HepG2 (cell line): Measurements from ENCODE around the gene TBC1D16. TPM values are rescaled to one million over a fixed set of nuclear protein-coding genes. Genes with fewer than 3 reads are reported as not detected.

Source experiments
- FOXC1 ChIP-seq: sonication (generic); formaldehyde crosslinking; IDR thresholded peaks from 2 replicates; pipeline ENCODE4 v1.8.0; 2022; ENCODE audit warnings: mild to moderate bottlenecking, missing genetic modification reagents, borderline replicate concordance
- GRHL1 ChIP-seq: sonication (generic); formaldehyde crosslinking; conservative IDR thresholded peaks from 2 replicates; pipeline ENCODE4 v1.8.0; 2022; ENCODE audit warnings: missing genetic modification reagents
- HNF1B ChIP-seq: sonication (generic); formaldehyde crosslinking; IDR thresholded peaks from 2 replicates; pipeline ENCODE4 v1.5.1; 2020; ENCODE audit warnings: mild to moderate bottlenecking, moderate library complexity, missing genetic modification reagents
- HNF4A ChIP-seq: sonication (generic); formaldehyde crosslinking; IDR thresholded peaks from 2 replicates; pipeline ENCODE4 v1.4.0; 2020; ENCODE audit warnings: missing genetic modification reagents
- IKZF5 ChIP-seq: IDR thresholded peaks from 2 replicates; pipeline ENCODE4 v1.6.1; 2018; ENCODE audit warnings: missing genetic modification reagents, mild to moderate bottlenecking, missing compliant biosample characterization
- NPAS2 ChIP-seq: sonication (generic); formaldehyde crosslinking; IDR thresholded peaks from 2 replicates; pipeline ENCODE4 v1.8.0; 2022; ENCODE audit warnings: mild to moderate bottlenecking, missing genetic modification reagents, borderline replicate concordance
- SMAD3 ChIP-seq: sonication (generic); formaldehyde crosslinking; IDR thresholded peaks from 2 replicates; pipeline ENCODE4 v1.4.0; 2020; ENCODE audit warnings: missing genetic modification reagents
- TAF1 ChIP-seq: sonication (generic); formaldehyde crosslinking; IDR thresholded peaks from 2 replicates; pipeline ENCODE4 v1.4.0; 2020; ENCODE audit warnings: missing genetic modification reagents
- TGIF2 ChIP-seq: IDR thresholded peaks from 2 replicates; pipeline ENCODE4 v1.6.1; 2016; ENCODE audit warnings: control low read depth, missing compliant biosample characterization
- THAP11 ChIP-seq: IDR thresholded peaks from 2 replicates; pipeline ENCODE4 v1.6.1; 2016; ENCODE audit warnings: missing biosample characterization, missing genetic modification reagents
- ZC3H13 ChIP-seq: sonication (generic); formaldehyde crosslinking; IDR thresholded peaks from 2 replicates; pipeline ENCODE4 v1.8.1; 2023; ENCODE audit warnings: mild to moderate bottlenecking, missing genetic modification reagents, moderate library complexity
- ZNF607 ChIP-seq: sonication (generic); formaldehyde crosslinking; IDR thresholded peaks from 2 replicates; pipeline ENCODE4 v1.5.1; 2020; ENCODE audit warnings: missing genetic modification reagents, mild to moderate bottlenecking, borderline replicate concordance
- ZNF878 ChIP-seq: sonication (generic); formaldehyde crosslinking; IDR thresholded peaks from 2 replicates; pipeline ENCODE4 v1.8.1; 2023; ENCODE audit warnings: mild to moderate bottlenecking, missing genetic modification reagents, moderate library complexity
- ZSCAN25 ChIP-seq: sonication (generic); formaldehyde crosslinking; IDR thresholded peaks from 2 replicates; pipeline ENCODE4 v1.8.0; 2022; ENCODE audit warnings: mild to moderate bottlenecking, missing genetic modification reagents
- polyA plus RNA-seq, 8 experiments: library from polyadenylated mRNA; depleted of rRNA in 3 of 8; stranded (reverse) in 7 of 8; unstranded in 1 of 8; fragments of >200 nt; fragmentation: Illumina TruSeq in 4 of 8; extraction: Trizol in 4 of 8; gene quantifications; 2 replicates each; pipeline versions ENCODE4 v1.2.1 to v1.2.3, GENCODE V29; 2011 to 2016; ENCODE audit warnings: low read depth in 4 of 8, missing spikeins in 1 of 8, mixed read lengths in 1 of 8; ENCODE audit not compliant: insufficient read depth in 1 of 8
- total RNA-seq, 5 experiments: library from RNA; depleted of rRNA; stranded (reverse); fragments of >200 nt; fragmentation: Illumina TruSeq; extraction: Trizol; gene quantifications; 2 replicates each; pipeline ENCODE4 v1.2.3, GENCODE V29; 2016; ENCODE audit warnings: low read depth in 1 of 5

Gene TBC1D16
- total and polyA plus RNA-seq, 2 of the 13 experiments (the other 11 are each of a cell fraction or from before 2014, with no cell fraction given) = 14.9 to 24.9 TPM

- TF ChIP-seq THAP11 (CRISPR knock-in tag) (no peak), NPAS2 (no peak), ZNF607 (0 out of 2 replicates have a peak, but pooled peaks have one; percentile 41), ZSCAN25 (CRISPR knock-in tag) (peak; percentile 53; the same call in 1 of the 2 replicates), FOXC1 (CRISPR knock-in tag) (no peak), SMAD3 (CRISPR knock-in tag) (no peak), HNF4A (CRISPR knock-in tag) (peak; percentile 50), ZNF878 (CRISPR knock-in tag) (0 out of 2 replicates have a peak, but pooled peaks have one; percentile 18), TGIF2 (CRISPR knock-in tag) (no peak), TAF1 (0 out of 2 replicates have a peak, but pooled peaks have one; percentile 14), HNF1B (CRISPR knock-in tag) (peak; percentile 57; the same call in 1 of the 2 replicates), GRHL1 (no peak), ZC3H13 (CRISPR knock-in tag) (0 out of 2 replicates have a peak, but pooled peaks have one; percentile 12), IKZF5 (CRISPR knock-in tag) (no peak)
Measured at GRCh38 chr17:79932451-79933306, 103.0 kb downstream of the TBC1D16 start (continued).
